ENCODE measurements around the gene RIN3. TPM values are rescaled to one million over a fixed set of nuclear protein-coding genes. Genes with fewer than 3 reads are reported as not detected.

Gene RIN3
- total and polyA plus RNA-seq, 4 donors = 5.0 to 15.6 (median 9.0) TPM

DNA sequence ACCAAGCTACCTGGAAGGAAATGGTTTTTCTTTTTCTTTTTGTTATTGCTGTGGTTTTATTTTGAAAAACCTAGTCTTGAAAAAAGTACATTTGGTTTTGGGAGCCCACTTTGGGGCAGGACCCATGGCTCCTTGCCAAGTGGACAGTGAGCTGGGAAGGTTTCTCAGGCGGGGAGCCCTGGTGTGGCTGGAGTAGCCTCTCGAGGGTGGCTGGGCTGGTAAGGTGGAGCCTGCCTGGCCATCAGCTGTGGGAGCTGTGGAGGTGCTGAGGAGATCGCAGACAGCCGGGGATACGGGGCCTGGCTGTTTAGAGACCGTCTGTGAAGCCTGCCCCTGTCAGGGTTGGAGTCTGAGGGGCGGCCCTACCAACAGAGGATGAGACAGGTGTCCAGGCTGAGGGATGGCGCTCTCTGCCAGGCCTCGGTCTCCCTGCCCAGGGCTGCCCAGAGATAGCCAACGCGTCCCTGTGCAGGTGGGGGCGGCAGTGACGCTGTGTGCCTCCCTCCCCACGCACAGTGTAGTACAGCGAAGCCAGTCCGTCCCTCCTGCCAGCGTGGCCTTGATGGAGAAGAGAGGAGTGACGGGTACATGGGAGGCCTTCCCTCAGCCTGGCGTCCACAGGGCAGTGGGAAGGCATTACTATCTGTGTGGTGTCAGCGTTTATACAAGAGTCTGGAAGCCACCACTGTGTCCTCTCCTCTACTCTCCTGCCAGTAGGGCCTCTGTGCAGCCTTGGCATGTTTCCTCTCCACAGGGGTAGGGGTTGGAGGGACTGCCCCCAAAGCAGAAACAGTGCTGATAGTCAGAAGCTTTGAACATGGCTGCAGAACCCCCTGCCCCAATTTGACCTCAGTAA is 5.9 kb downstream of the RIN3 start:
- Histone ChIP-seq H3K4me1 (ENCODE audit: control insufficient read depth in 4 of 4, insufficient read depth in 4 of 4, low read length in 3 of 4) (peaks cover 0 to 29% (median 13%) of the 10 kb centered on the region in 4 donors), H3K9ac (ENCODE audit: low read depth in 1 of 2, low read length in 2 of 2) (no peak overlapping the region), H3K9me3 (ENCODE audit: control insufficient read depth in 4 of 4, low read length in 3 of 4) (no peaks in the 10 kb centered on the region), H3K36me3 (ENCODE audit: control insufficient read depth in 4 of 4, insufficient read depth in 3 of 4, low read depth in 1 of 4, low read length in 3 of 4) (no peaks in the 10 kb centered on the region), H3K27ac (ENCODE audit: low read depth in 1 of 2, low read length in 2 of 2) (peak overlapping the region; percentile 13 to 39), H3K27me3 (ENCODE audit: control insufficient read depth in 4 of 4, insufficient read depth in 4 of 4, low read length in 3 of 4) (no peaks in the 10 kb centered on the region), H3K4me3 (ENCODE audit: low read depth in 1 of 3, low read length in 3 of 3) (no peak overlapping the region)
- TF ChIP-seq NR2F2 (IDR thresholded peaks at IDR 0.05) (no peak), GABPA (IDR thresholded peaks at IDR 0.05 in 1 of 2, conservative IDR thresholded peaks at IDR 0.05 in 1 of 2) (no peak), FOXA1 (IDR thresholded peaks at IDR 0.05) (no peak)
- 95% methylated on average over 20 of the region's 20 CpGs for WGBS
- DNase-seq (ENCODE audit: low spot score) = no peak

DNA sequence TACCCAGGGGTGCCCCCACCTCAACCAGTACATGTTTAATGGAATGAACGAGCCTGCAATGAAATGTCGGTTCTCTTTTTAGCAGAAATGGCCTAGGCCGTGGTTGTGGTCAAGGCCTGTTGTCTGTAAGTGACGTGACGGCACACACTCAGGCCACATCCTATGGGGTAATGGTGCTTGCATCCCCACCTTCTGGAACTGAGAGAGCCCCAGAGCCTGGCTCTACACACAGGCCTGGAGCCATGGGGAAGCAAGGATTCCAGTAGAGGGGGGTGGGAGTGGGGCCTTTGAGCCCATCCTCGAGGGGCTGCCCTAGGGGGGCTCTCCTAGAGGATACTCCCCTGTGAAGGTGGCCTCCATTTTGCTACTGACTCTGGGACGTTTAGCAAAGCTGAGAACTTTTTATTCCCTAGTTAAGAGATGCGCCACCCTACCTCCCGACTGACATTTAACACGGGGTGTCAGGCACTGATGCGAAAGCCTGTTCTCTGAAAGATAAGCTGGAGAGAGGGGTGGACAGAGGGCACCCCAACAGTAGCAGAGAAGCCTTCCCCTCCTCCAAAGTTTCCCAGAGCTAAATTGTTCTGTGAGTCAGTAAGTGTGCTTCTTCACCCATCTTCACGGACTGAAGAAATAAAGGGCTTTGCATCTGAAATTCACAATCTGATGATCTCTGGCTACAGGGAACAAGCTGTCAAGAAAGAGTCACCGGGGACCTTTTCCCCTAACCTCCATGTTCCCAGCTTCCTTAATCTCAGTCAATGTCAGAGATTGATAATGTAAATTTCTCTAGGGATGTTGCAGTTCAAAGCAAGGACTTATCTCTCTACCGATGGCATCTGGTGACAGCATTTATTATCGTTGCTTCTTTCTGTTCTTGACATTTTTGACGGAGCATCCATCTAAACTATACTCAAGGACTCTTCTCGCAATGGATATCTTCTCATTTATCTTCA is 6.8 kb downstream of the RIN3 start:
- Histone ChIP-seq H3K27ac (ENCODE audit: low read depth in 1 of 2, low read length in 2 of 2) (no peak overlapping the region), H3K4me3 (ENCODE audit: low read depth in 1 of 3, low read length in 3 of 3) (no peak overlapping the region), H3K9me3 (ENCODE audit: control insufficient read depth in 4 of 4, low read length in 3 of 4) (no peaks in the 10 kb centered on the region), H3K9ac (ENCODE audit: low read depth in 1 of 2, low read length in 2 of 2) (no peak overlapping the region), H3K36me3 (ENCODE audit: control insufficient read depth in 4 of 4, insufficient read depth in 3 of 4, low read depth in 1 of 4, low read length in 3 of 4) (no peaks in the 10 kb centered on the region), H3K27me3 (ENCODE audit: control insufficient read depth in 4 of 4, insufficient read depth in 4 of 4, low read length in 3 of 4) (no peaks in the 10 kb centered on the region), H3K4me1 (ENCODE audit: control insufficient read depth in 4 of 4, insufficient read depth in 4 of 4, low read length in 3 of 4) (peaks cover 0 to 28% (median 12%) of the 10 kb centered on the region in 4 donors)
- TF ChIP-seq JUND (IDR thresholded peaks at IDR 0.05) = no peak
- no peak for TF ChIP-seq YY1 (IDR thresholded peaks at IDR 0.05)
- TF ChIP-seq TAF1 (conservative IDR thresholded peaks at IDR 0.05) = no peak
- TF ChIP-seq, protein P1, sequence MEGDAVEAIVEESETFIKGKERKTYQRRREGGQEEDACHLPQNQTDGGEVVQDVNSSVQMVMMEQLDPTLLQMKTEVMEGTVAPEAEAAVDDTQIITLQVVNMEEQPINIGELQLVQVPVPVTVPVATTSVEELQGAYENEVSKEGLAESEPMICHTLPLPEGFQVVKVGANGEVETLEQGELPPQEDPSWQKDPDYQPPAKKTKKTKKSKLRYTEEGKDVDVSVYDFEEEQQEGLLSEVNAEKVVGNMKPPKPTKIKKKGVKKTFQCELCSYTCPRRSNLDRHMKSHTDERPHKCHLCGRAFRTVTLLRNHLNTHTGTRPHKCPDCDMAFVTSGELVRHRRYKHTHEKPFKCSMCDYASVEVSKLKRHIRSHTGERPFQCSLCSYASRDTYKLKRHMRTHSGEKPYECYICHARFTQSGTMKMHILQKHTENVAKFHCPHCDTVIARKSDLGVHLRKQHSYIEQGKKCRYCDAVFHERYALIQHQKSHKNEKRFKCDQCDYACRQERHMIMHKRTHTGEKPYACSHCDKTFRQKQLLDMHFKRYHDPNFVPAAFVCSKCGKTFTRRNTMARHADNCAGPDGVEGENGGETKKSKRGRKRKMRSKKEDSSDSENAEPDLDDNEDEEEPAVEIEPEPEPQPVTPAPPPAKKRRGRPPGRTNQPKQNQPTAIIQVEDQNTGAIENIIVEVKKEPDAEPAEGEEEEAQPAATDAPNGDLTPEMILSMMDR (IDR thresholded peaks at IDR 0.05; ENCODE audit: low read depth, low read length, missing input control) = no peak
- TF ChIP-seq, protein P2, sequence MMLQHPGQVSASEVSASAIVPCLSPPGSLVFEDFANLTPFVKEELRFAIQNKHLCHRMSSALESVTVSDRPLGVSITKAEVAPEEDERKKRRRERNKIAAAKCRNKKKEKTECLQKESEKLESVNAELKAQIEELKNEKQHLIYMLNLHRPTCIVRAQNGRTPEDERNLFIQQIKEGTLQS (IDR thresholded peaks at IDR 0.05) = no peak
- no peak for TF ChIP-seq RXRA (IDR thresholded peaks at IDR 0.05)
- no peak for TF ChIP-seq RAD21 (IDR thresholded peaks at IDR 0.05)
- TF ChIP-seq, protein P3, sequence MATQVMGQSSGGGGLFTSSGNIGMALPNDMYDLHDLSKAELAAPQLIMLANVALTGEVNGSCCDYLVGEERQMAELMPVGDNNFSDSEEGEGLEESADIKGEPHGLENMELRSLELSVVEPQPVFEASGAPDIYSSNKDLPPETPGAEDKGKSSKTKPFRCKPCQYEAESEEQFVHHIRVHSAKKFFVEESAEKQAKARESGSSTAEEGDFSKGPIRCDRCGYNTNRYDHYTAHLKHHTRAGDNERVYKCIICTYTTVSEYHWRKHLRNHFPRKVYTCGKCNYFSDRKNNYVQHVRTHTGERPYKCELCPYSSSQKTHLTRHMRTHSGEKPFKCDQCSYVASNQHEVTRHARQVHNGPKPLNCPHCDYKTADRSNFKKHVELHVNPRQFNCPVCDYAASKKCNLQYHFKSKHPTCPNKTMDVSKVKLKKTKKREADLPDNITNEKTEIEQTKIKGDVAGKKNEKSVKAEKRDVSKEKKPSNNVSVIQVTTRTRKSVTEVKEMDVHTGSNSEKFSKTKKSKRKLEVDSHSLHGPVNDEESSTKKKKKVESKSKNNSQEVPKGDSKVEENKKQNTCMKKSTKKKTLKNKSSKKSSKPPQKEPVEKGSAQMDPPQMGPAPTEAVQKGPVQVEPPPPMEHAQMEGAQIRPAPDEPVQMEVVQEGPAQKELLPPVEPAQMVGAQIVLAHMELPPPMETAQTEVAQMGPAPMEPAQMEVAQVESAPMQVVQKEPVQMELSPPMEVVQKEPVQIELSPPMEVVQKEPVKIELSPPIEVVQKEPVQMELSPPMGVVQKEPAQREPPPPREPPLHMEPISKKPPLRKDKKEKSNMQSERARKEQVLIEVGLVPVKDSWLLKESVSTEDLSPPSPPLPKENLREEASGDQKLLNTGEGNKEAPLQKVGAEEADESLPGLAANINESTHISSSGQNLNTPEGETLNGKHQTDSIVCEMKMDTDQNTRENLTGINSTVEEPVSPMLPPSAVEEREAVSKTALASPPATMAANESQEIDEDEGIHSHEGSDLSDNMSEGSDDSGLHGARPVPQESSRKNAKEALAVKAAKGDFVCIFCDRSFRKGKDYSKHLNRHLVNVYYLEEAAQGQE (IDR thresholded peaks at IDR 0.05) = no peak
- TF ChIP-seq, protein P4, sequence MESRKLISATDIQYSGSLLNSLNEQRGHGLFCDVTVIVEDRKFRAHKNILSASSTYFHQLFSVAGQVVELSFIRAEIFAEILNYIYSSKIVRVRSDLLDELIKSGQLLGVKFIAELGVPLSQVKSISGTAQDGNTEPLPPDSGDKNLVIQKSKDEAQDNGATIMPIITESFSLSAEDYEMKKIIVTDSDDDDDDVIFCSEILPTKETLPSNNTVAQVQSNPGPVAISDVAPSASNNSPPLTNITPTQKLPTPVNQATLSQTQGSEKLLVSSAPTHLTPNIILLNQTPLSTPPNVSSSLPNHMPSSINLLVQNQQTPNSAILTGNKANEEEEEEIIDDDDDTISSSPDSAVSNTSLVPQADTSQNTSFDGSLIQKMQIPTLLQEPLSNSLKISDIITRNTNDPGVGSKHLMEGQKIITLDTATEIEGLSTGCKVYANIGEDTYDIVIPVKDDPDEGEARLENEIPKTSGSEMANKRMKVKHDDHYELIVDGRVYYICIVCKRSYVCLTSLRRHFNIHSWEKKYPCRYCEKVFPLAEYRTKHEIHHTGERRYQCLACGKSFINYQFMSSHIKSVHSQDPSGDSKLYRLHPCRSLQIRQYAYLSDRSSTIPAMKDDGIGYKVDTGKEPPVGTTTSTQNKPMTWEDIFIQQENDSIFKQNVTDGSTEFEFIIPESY (IDR thresholded peaks at IDR 0.05) = no peak
- no peak for TF ChIP-seq GABPA (IDR thresholded peaks at IDR 0.05 in 1 of 2, conservative IDR thresholded peaks at IDR 0.05 in 1 of 2)
- no peak for TF ChIP-seq FOXA2 (IDR thresholded peaks at IDR 0.05)
- TF ChIP-seq NR2F2 (IDR thresholded peaks at IDR 0.05) = no peak
- no peak for TF ChIP-seq HNF4A (conservative IDR thresholded peaks at IDR 0.05)
- TF ChIP-seq, protein P5, sequence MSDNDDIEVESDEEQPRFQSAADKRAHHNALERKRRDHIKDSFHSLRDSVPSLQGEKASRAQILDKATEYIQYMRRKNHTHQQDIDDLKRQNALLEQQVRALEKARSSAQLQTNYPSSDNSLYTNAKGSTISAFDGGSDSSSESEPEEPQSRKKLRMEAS (IDR thresholded peaks at IDR 0.05) = no peak
- 90% methylated on average over 17 of the region's 17 CpGs for WGBS
- DNase-seq (ENCODE audit: low spot score) = no peak

All from liver (tissue), 9 donors.